ENCODE measurements around the gene ZNF740.

ZNF740 gene

GRCh38 chr12:53214221-53214620, 33.7 kb downstream of the ZNF740 start:
- no peak for DNase-seq (ENCODE audit: low read depth)

- DNase-seq (ENCODE audit: low read depth), result no peak
These were observed 34.3 kb downstream of the ZNF740 start for GRCh38 chr12:53214687-53215455.

- DNase-seq (ENCODE audit: low read depth), result no peak
These were observed 35.0 kb downstream of the ZNF740 start for GRCh38 chr12:53215497-53215896.

DNA sequence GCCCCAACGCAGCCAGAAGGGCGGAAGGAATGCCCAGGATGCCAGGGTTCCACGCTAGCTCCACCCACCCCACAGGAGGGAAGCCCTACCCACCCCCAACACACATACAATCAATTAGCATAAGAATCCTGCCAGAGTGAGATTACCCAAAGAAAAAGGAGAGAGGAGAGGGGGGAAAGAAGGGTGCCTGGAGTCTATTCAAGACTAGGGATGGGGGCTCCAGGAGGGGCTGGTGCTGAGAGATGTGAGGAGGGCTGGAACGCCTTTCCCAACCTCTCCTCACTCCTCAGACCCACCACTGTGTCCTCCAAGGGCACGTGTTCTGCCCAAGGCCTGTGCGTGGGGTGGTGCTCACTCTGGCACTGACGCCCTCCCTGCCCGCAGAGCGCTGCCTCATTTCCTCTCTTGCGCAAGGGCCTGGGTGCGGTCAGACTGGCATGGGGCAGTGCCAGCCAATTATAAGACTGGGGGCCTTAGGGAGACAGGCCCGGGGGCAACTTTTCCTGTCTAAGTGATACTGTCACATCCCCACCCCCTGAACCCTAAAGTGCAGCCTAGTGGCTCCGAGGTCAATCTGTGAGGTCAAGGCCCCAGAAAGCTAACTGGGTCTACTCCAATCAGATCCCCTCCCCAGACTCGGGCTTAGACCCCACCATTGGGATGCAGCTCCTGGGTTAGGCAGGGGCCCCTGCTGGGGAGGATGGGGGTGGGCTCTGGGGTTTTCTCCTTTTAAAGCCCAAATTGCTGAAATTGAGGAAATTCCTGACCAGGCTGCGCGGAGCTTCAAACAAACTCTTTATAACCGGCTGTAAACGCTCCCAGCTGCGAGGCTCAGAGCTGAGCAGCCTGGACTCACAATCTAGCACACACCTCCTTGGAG, 36.8 kb downstream of the ZNF740 start:
- DNase-seq (ENCODE audit: low read depth), result no peak

DNA sequence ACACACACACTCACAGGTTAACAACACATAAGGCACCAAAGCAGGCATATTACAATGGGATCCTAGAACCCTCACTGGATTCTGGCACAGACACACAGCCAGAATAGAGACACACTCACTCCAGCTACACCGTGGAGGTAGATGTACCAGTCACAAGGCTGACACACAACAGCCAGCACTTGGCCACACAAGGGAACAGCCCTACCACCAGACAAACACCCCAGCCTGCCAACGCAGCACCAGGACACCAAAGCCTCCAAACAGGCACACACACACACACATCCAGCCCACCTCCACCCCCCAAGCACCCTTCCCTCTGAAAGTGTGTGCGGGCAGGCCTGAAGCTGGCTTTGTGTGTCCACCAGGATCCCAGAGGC, 37.4 kb downstream of the ZNF740 start:
- no peak for DNase-seq (ENCODE audit: low read depth)

DNA sequence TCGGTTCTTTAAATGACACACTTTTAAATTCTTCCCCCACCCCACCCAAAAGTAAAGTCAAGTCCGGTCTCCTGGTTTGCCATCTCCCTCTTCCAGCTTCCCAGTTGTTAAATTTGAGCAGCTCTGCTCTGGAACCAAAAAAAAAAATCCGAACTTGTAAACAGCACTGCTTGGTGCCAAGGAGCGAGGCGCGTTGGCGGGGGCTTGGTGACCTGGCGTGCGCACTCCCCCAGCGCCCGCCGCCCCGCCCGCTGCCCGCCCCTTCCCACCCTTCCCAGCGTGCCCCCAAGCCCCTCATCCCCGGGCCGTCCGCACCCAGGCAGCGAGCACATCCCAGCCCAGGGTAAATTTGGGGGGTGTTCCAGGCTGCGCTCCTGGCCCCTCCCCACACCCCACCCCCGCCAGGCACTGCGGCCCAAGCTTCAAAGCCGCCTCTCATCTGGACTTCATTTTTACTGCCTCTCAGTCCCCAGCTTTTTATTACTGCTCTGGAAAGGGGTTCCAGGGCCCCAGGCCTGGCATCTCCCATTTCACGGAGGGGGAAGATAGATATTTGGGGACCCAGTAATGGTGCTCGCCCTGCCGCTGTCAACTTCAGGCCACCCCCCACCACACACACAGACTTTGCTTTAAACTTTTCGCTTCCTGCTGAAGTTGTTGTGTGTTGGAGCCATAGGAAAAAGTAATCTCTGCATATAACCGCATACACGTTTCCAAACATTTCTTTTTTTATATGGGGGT, 38.2 kb downstream of the ZNF740 start:
- no peak for DNase-seq (ENCODE audit: low read depth)

DNA sequence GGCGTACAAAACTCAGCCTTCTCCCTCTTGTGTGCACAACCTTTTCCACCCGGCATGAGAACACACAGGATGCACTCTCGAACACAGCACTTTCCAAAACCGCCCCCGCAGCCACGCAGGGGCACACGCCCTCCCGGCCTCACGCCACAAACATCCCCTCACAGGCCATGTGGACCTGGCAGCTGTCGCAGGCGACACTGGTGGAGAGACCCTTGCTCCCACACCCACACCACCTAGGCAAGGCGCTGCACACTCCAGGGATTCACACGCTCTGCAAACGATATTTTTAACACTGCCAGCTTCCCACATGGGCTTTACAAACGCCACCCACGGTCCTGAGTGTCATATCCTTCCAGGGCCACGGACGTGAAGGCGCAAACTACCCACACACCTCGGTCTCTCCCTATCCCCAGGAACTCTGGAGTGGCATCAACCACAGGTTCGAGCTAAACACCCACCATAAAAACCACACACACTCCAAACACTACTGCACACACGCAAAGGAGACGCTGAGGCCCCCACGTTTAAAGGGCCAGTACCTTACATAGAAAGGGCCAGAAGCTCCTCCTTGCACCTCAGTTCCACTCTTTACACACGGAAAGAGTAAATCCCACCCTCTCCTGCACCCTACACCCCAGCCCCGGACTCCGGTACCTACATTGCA, 38.9 kb downstream of the ZNF740 start:
- DNase-seq (ENCODE audit: low read depth), result no peak

- DNase-seq (ENCODE audit: low read depth), result no peak
These were observed 39.6 kb downstream of the ZNF740 start for GRCh38 chr12:53219956-53220693.

GRCh38 chr12:53220694-53221202, 40.2 kb downstream of the ZNF740 start:
- DNase-seq (ENCODE audit: low read depth), result no peak

GRCh38 chr12:53221203-53222080, 40.9 kb downstream of the ZNF740 start:
- DNase-seq (ENCODE audit: low read depth), result no peak

DNA sequence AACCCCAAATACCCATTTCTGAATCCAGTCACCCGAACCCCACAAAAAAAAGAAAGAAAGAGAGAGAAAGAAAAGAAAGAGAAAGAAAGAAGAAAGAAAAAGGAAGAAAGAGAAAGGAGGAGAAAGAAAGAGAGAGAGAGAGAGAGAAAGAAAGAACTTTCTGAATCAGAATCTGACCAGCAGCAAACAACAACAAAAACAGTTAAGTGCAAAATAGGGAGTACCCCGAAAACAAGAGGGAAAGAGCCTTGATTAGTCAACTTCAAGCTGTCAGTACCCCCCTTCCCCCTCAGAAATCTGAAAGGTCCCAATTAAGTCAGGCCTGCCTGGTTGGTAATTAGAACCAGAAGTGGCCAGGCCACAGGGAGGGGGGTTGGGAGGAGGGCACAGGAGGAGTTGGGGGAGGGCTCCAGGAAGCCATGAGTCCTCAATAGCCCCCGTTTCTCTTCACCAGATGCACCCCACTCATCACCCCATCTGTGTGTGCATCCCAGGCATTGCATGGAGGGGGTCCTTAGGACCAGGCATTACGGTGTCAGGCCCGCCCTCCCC, 41.7 kb downstream of the ZNF740 start:
- DNase-seq (ENCODE audit: low read depth), result no peak

DNA sequence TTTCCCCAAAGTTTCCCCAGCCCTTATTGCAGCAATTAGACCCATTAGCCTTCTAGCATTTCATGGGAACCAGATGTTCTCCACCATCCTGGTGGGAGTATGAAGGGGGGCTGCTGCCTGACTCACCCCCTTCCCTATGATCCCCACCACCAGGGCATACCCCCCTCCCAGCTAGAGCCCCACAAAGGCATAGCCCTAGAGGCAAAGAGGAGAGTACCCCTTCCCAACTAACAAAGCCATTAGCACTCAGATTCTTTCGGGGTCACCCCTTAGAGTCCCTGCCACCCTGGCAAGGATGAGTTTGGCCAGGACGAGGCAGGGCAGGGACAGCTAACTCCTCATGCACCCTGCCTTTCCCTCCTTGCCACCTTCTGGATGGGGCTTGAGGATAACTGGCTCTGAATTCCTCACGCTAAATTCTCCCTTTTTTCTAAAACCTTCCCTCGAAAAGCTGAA, 42.3 kb downstream of the ZNF740 start:
- no peak for DNase-seq (ENCODE audit: low read depth)

DNA sequence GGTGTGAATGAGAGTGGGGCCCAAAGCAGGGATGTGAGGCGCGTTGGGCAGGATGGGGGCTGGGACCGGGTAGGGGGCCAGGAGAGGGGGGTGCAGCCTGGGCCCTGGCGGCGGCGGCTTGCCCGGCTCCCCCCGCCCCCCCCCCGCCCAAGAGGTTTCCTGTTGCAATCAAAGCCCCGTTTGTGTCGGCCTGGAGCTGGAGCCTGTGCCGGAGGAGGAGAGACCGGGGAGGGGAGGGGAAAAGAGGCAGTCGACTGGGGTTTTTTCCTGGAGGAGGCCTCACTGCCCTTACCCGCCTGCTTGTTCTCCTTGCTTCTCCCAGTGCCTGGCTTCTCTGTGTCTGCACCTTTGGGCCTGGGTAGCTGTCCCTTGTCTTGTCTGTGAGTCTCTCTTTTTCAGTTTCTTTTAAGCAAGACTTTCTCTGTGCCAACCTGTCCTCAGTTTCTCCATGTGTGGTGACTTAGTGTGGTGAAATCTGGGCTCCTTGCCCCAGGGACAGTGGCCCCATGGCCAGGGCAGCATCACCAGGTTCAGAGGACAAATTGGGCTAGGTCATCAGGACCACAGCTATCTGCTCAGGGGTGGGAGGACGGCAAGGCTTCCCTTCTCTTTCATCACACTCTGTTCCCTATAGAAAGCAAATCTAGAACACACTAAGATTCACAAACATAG, 43.0 kb downstream of the ZNF740 start:
- DNase-seq (ENCODE audit: low read depth), result no peak

GRCh38 chr12:53224061-53224896, 43.8 kb downstream of the ZNF740 start:
- DNase-seq (ENCODE audit: low read depth), result no peak

DNA sequence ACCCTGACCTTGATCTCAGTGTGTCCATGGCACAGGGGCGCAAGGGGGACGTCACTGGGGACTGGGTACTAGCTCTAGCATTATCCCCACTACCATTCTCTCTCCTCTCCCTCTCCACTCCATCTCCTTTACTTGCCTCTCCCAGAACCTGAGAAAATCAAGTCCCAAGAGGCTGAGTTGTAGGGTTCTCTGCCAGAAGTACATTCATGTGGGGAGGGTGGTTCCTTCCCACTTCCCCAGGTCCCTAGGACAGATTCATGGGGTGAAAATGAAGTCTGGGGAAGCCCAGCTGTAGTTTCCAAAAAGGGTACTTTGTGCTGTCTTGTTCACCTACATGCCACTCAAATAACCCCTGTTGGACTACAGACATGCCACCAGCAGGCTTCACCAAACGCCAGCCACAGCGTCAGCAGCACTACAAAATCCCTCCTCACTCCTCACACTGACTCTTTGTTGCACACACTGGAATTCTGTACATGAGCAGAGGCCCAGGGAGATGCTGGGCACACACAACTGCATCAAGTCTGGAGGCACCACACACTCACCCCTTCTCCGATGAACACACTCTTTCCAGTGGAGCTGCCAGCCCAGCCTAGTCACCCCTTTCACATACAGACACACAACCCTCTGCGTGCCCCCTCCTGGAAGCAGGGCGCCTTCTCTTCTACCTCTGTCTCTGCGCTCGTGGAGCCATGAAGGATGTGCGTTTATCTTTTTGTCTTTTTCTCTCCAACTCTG, 44.5 kb downstream of the ZNF740 start:
- DNase-seq (ENCODE audit: low read depth), result no peak

GRCh38 chr12:53225635-53226424, 45.3 kb downstream of the ZNF740 start:
- no peak for DNase-seq (ENCODE audit: low read depth)

DNA sequence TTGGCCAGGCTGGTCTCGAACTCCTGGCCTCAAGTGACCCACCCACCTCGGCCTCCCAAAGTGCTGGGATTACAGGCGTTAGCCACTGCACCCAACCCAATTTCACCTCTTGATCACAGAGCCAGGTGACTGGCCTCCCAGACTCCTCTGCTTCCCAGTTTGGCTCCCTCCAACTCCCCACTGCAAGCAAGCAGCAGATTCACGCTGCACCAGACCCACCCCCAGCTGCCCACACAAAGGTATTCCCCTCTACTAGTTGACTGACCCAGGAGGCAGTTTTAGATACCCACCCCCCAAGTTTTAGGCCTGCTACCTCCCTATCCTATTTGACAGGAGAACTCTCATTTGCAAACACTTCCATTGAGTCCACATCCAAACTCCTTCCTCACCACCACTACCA, 46.3 kb downstream of the ZNF740 start:
- no peak for DNase-seq (ENCODE audit: low read depth)
